H1 (cell line): ENCODE results near the gene AASDH. TPM values are rescaled to one million over a fixed set of nuclear protein-coding genes. Genes with fewer than 3 reads are reported as not detected.

Experiments
- BCL11A ChIP-seq, 2 experiments: IDR thresholded peaks; one replicate each; pipeline ENCODE4 v1.6.1; 2011; ENCODE audit warnings: low read depth in 2 of 2, low read length in 2 of 2, mild to moderate bottlenecking in 2 of 2
- polyA plus RNA-seq, 7 experiments: library from polyadenylated mRNA; depleted of rRNA in 3 of 7; stranded (reverse) in 5 of 7; unstranded in 2 of 7; fragments of >200 nt in 5 of 7; fragments of 200-250 nt in 2 of 7; gene quantifications; 1 replicate in 5 of 7; 2 replicates in 1 of 7; 4 replicates in 1 of 7; pipeline versions ENCODE4 v1.2.1 to v1.2.3, GENCODE V29; 2011 to 2013; ENCODE audit warnings: missing spikeins in 2 of 7, mixed read lengths in 2 of 7
- total RNA-seq: library from RNA; stranded (reverse); fragmentation: NEBNext Ultra II Directional; extraction: Animal tissue kit (Norgen Biotek cat#: 25700); gene quantifications from 2 replicates; pipeline ENCODE4 v1.2.1, GENCODE V29; 2021

Gene AASDH
- total and polyA plus RNA-seq, 2 of the 8 experiments (the other 6 are each of a cell fraction or from before 2014, with no cell fraction given) = 8.0 to 10.9 TPM

DNA sequence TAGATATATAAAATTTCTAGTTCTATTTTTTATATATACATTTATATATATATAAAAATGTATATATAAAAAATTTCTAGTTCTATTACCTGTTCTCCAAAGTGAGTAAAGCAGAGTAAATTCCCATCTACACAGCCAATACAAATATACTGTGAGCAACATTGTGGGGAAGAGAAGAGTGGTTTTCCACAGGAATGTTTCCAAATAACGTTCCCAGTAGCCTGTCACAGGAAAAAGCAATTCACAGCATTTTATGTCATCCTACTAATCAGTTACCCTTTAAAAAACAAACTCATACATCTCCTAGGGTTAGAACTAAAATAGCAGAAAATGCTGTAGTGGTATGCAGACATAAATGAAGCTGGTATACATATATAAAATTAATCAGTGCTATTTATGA lies 44.5 kb downstream of the AASDH start (continued):
- no peak for TF ChIP-seq BCL11A (IDR thresholded peaks at IDR 0.05; ENCODE audit: low read depth in 2 of 2, low read length in 2 of 2)
- TF ChIP-seq, all 59 proteins: peak for 0
